Activated CD4-positive, alpha-beta T cell treated with anti-CD3 and anti-CD28 coated beads for 48 hours (primary cell): ENCODE measurements around the gene PABPN1.

Experiments used
- DNase-seq: peaks from one replicate; pipeline ENCODE4 v3.0.0-alpha.2; 2020

PABPN1 gene

GRCh38 chr14:23326491-23327332, 5.5 kb downstream of the PABPN1 start:
- DNase-seq = no peak

GRCh38 chr14:23327947-23328744, 6.9 kb downstream of the PABPN1 start:
- DNase-seq = peak; percentile 77

DNA sequence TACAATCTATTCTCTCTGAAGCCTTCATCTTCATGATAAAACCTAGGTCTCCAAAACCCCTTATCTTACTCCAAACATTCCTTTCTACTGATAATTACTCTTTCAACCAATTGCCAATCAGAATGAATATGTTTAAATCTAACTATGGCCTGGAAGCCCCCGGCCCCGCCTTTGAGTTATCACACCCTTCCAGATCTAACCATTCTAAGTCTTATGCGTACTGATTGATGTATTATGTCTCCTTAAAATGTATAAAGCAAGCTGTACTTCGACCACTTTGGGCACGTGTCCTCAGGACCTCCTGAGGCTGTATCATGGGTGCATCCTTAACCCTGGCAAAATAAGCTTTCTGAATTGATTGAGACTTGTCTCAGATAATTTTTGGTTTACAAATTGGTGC, 14.4 kb downstream of the PABPN1 start:
- no peak for DNase-seq

- no peak for DNase-seq
These were observed 18.4 kb downstream of the PABPN1 start for GRCh38 chr14:23339506-23340268.

DNA sequence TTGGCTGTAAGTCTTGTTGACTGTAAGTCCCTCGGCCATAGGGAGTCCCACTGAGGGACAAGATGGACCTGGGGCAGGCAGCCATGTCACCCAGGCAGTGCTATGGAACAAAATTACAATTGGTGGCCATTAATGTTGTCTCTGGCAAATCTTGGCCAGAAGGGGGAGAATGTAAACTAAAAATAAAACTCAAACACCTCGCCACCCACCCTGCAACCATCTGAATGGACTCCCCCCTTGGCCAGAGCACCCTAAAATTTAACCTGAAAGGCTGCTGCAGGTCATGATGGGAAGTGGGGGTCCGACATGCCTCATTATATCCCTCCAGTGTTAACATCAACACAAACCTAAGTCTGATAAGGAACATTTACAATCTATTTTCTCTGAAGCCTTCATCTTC, 23.2 kb downstream of the PABPN1 start:
- DNase-seq = no peak

DNA sequence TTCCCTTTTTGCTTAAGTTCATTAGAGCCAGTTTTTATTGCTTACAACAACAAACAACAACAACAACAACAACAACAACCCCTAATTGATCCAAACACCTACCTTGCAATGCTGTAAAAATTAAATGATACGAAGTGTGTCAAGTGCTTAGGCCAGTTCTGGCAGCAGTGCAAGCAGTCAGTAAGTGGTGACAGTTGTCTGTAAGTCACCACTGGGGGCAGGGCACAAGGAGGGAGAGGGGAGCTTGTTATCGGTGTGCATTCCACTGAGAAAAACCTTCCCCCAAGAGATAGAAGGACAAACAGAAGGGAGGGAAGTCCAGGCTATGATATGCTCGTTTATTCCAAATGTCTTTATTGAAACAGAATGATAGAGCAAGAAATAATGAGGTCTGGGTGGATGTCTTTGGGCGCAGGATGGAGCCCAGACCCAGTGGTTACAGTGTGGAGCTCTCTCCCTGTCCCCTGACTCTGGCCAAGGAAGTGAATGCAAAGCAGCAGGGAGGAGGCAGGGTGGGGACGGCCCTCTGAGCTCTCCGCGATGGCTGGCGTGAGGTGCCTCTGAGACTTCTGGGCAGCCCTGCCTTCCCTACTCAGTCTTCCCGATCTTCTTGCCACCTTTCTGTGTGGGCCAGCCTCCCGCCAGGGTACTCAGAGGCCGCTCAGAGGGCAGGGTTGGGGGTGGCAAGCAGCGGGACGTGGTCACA, 24.9 kb downstream of the PABPN1 start:
- DNase-seq = no peak

- DNase-seq = no peak
These were observed 25.6 kb downstream of the PABPN1 start for GRCh38 chr14:23346693-23347405.

DNA sequence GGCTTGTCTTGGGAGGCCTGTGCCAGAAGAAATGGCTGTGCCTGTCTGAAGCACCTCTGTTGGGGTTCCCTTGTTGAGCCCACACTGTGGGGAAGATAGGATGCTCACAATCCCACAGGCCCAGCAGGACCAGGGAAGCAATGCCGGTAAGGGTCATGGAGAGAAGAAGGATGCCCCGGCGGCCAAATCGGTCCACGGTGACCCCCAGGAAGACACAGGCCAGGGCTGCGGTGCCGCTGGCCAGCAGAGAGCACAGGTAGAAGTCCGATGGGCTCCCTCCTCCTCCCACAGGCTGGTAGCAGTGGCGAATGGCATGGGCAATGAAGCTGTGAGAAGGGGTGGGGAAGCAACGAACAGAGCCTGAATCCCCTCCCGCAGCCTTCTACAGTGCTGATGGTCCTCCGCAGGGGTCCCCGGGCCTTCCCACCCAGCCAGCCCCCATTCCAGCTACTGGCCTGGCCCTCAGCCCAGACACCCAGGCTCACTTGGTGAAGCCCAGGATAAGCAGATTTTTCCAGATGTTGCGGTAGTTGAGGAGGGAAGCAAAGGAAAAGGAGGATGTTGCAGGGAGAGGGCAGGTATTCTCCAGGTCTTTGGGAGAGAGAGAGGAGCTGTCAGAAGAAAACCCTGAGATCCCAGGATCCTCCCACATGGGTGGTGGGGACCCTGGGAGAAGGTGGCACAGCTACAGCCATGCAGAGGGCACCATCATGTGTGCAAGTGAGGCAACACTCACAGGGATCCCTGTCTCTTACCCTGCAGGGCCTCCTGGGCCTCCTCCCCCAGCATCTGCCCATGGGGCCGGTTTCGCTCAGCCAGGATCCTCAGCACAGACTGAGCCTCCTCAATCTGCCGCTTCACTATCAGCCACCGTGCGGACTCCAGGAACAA, 26.4 kb downstream of the PABPN1 start:
- DNase-seq = no peak

GRCh38 chr14:23348297-23348655, 27.0 kb downstream of the PABPN1 start:
- DNase-seq = no peak

DNA sequence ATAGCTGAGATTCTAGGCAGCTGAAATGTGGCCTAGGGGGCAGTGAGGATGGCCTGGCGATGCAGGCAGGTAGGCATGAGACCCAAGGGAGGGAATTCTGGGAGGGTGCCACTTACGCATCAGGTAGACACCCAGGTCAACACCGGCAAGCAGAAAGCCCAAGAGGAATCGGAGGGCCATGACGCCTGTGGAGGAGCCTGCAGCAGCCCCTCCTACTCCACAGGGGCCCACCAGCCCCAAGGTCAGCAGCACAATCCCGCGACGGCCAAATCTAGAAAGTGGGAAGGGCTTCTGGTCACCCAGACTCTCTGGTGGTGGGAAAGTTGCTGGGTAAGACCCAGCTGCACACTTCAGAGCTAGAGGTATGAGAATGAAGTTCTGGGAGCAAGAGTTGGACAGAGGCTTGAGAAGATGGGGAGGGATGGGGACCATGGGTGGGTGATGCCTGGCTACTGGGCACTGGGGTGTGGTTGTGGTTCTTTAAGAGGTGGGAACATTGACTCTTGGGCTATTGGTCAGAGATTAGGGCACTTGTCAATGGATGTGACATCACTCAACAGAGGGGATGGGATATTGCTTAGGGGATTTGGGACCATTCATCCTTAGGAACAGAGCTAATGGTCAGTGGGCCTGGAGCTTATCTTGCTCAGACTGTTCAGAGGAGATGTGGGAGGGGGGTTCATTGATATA, 28.0 kb downstream of the PABPN1 start:
- no peak for DNase-seq

- no peak for DNase-seq
These were observed 30.6 kb downstream of the PABPN1 start for GRCh38 chr14:23351681-23352505.

GRCh38 chr14:23352506-23353432, 31.5 kb downstream of the PABPN1 start, which contains the start of gene SLC22A17:
Gene SLC22A17 (minus strand): TSS chr14:23352887.
- peak; percentile 67 for DNase-seq

GRCh38 chr14:23353433-23353780, 32.1 kb downstream of the PABPN1 start:
- no peak for DNase-seq

- DNase-seq = no peak
These were observed 33.7 kb downstream of the PABPN1 start for GRCh38 chr14:23354990-23355389.

DNA sequence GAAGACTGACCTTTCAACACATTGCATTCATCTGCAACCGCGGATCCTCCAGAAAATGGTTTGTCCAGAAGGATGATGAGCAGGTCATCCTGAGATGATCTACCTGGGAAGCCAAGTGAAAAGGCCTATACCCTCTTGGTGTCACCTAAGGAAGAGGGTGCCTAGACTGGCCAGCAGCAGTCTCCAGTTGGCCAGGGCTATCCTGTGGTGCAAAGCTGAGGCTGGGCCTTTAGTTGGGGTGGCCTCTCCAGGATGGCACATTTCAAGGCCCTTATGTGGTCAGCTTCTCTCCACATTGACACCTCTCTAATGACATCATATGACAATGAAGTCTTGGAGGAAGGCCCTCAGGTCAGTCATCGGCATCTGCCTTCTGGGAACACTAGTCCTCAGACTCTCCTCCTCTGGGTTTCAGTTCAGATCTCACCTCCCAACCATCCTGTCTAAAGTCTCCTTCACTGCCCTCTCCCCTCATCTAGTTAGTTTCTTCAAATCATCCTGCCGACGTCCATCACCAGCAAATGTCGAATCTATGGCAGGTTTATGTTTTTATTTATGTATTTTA, 34.7 kb downstream of the PABPN1 start:
- no peak for DNase-seq

DNA sequence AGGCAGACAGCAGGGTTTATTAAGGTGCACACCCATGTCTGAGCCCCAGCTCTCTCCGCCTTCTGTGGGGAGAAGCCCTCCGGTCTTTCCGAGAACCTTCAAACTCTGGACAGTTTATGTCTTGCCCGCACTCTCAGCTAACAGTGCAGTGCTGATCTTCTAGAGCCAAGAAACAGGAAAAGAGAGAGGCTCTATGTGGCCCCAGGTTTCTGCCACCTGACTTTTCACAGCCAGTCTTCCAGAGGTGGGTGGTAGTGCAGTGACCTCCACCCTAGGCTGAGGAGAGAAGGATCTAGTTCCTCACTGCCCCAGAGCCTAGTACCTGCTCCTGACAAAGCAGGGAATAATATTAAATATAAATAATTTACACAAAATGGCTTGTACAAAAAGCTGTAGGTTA, 35.4 kb downstream of the PABPN1 start:
- DNase-seq = no peak

- DNase-seq = no peak
These were observed 36.0 kb downstream of the PABPN1 start for GRCh38 chr14:23357261-23357660.

- no peak for DNase-seq
These were observed 36.8 kb downstream of the PABPN1 start for GRCh38 chr14:23358042-23358441.
